OCI-M2 (cell line): ENCODE data around the gene TMEM95.
A peak's percentile ranks its signal among the peaks of the same experiment; 100 is the strongest.

ENCODE experiments used
- DNase-seq: peaks from one replicate; lab custom pipeline; 2025; ENCODE audit not compliant: unreplicated experiment; lab: John Stamatoyannopoulos, UW

TMEM95 gene

GRCh38 chr17:7355053-7355452 lies at the start of gene TMEM95:
Gene TMEM95 (plus strand): TSS chr17:7355156. CDS start chr17:7355205, 49 bp downstream.
- DNase-seq = no peak

- peak; percentile 82 for DNase-seq
Observed at GRCh38 chr17:7306911-7307685, 47.9 kb upstream of the TMEM95 start, which contains the start of gene EIF5A. Gene EIF5A (plus strand): TSS chr17:7307628. CDS start chr17:7309636, 2,008 bp downstream.

- DNase-seq = no peak
Observed at GRCh38 chr17:7307686-7308624, 47.0 kb upstream of the TMEM95 start.

- DNase-seq = no peak
Observed at GRCh38 chr17:7308625-7309433, 46.1 kb upstream of the TMEM95 start.

GRCh38 chr17:7309628-7310027 lies 45.3 kb upstream of the TMEM95 start:
- DNase-seq = no peak

- no peak for DNase-seq
Observed at GRCh38 chr17:7311110-7311705, 43.7 kb upstream of the TMEM95 start.

GRCh38 chr17:7312432-7313087 lies 42.4 kb upstream of the TMEM95 start:
- no peak for DNase-seq

GRCh38 chr17:7313088-7313889 lies 41.7 kb upstream of the TMEM95 start:
- DNase-seq = no peak

GRCh38 chr17:7313890-7314718 lies 40.9 kb upstream of the TMEM95 start:
- DNase-seq = no peak

- DNase-seq = no peak
Observed at GRCh38 chr17:7314719-7315569, 40.0 kb upstream of the TMEM95 start, which contains the start of gene GPS2. Gene GPS2 (minus strand): TSS chr17:7315360. CDS start chr17:7315052, 308 bp downstream.

- no peak for DNase-seq
Observed at GRCh38 chr17:7315570-7316235, 39.3 kb upstream of the TMEM95 start.

- DNase-seq = no peak
Observed at GRCh38 chr17:7317161-7317803, 37.7 kb upstream of the TMEM95 start.

GRCh38 chr17:7318121-7318860 lies 36.7 kb upstream of the TMEM95 start:
- no peak for DNase-seq

GRCh38 chr17:7321466-7321865 lies 33.5 kb upstream of the TMEM95 start:
- DNase-seq = no peak

- DNase-seq = no peak
Observed at GRCh38 chr17:7322520-7323194, 32.3 kb upstream of the TMEM95 start.
